GM23248 (cell line): ENCODE data around the gene KCNE4. TPM values are rescaled to one million over a fixed set of nuclear protein-coding genes. Genes with fewer than 3 reads are reported as not detected.

Source experiments
- DNase-seq: peaks from one replicate; pipeline ENCODE4 v3.0.0-alpha.2; 2015
- H2AFZ ChIP-seq: fragments of 200-600 bp; sonication (generic); 2 replicates; pipeline ENCODE4 v1.6.1; 2016; ENCODE audit warnings: antibody characterized with exemption
- H3F3A ChIP-seq: fragments of 200-600 bp; sonication (generic); 2 replicates; pipeline ENCODE4 v1.6.1; 2016; ENCODE audit warnings: mild to moderate bottlenecking, antibody characterized with exemption, mixed run types; ENCODE audit not compliant: insufficient read depth
- H3K27ac ChIP-seq: fragments of 200-600 bp; sonication (generic); 2 replicates; pipeline ENCODE4 v1.5.1; 2016; ENCODE audit warnings: mild to moderate bottlenecking
- H3K27me3 ChIP-seq: fragments of 200-600 bp; sonication (generic); replicated peaks from 2 replicates; pipeline ENCODE4 v1.6.1; 2016; ENCODE audit warnings: mild to moderate bottlenecking; ENCODE audit not compliant: insufficient read depth
- H3K36me3 ChIP-seq: fragments of 200-600 bp; sonication (generic); 2 replicates; pipeline ENCODE4 v1.6.1; 2016; ENCODE audit warnings: low read depth, mild to moderate bottlenecking
- H3K4me1 ChIP-seq: fragments of 200-600 bp; sonication (generic); 2 replicates; pipeline ENCODE4 v1.6.1; 2016; ENCODE audit warnings: mild to moderate bottlenecking; ENCODE audit not compliant: insufficient read depth
- H3K4me2 ChIP-seq: fragments of 200-600 bp; sonication (generic); one replicate; pipeline ENCODE4 v1.6.1; 2016; ENCODE audit warnings: mild to moderate bottlenecking; ENCODE audit not compliant: unreplicated experiment
- H3K4me3 ChIP-seq: fragments of 200-600 bp; sonication (generic); 2 replicates; pipeline ENCODE4 v1.5.1; 2016; ENCODE audit warnings: mild to moderate bottlenecking
- H3K79me2 ChIP-seq: fragments of 200-600 bp; sonication (generic); 2 replicates; pipeline ENCODE4 v1.6.1; 2016; ENCODE audit warnings: mild to moderate bottlenecking; ENCODE audit not compliant: insufficient read depth
- H3K9ac ChIP-seq: fragments of 200-600 bp; sonication (generic); 2 replicates; pipeline ENCODE4 v1.6.1; 2016; ENCODE audit warnings: mild to moderate bottlenecking
- H3K9me2 ChIP-seq: fragments of 200-600 bp; sonication (generic); 2 replicates; pipeline ENCODE4 v1.6.1; 2016; ENCODE audit warnings: mixed run types, mild to moderate bottlenecking, moderate library complexity; ENCODE audit not compliant: insufficient read depth
- H3K9me3 ChIP-seq: fragments of 200-600 bp; sonication (generic); one replicate; pipeline ENCODE4 v1.6.1; 2017; ENCODE audit warnings: low read depth
- H4K20me1 ChIP-seq: fragments of 200-600 bp; sonication (generic); 2 replicates; pipeline ENCODE4 v1.6.0; 2016; ENCODE audit not compliant: insufficient read depth
- EZH2 ChIP-seq: fragments of 200-600 bp; sonication (generic); IDR thresholded peaks from 2 replicates; pipeline ENCODE4 v1.6.1; 2018; ENCODE audit warnings: antibody characterized with exemption, mild to moderate bottlenecking; ENCODE audit not compliant: insufficient read depth, poor library complexity, severe bottlenecking
- EZH2phosphoT487 ChIP-seq: fragments of 200-600 bp; sonication (generic); IDR thresholded peaks from 2 replicates; pipeline ENCODE4 v1.6.1; 2018; ENCODE audit warnings: antibody characterized with exemption, moderate library complexity, mild to moderate bottlenecking, low read depth; ENCODE audit not compliant: insufficient read depth
- WGBS, 2 experiments: methylation state at CpG; one replicate each; pipeline ENCODE4 v1.1.6; 2015 to 2017; ENCODE audit warnings: low lambda C conversion rate in 2 of 2, low coverage in 1 of 2; ENCODE audit errors: missing lambda C conversion rate in 2 of 2; 5-methylcytosine and 5-hydroxymethylcytosine counted together
- in situ Hi-C: fragments of 300-500 bp; cut with MboI; formaldehyde crosslinking; loops from 2 replicates; pipeline ENCODE4 v1.15.0; 2020
- polyA plus RNA-seq: library from polyadenylated mRNA; unstranded; fragments of >200 nt; fragmentation: Nextera tagmentation; extraction: Ambion mirVana; gene quantifications from 2 replicates; pipeline ENCODE4 v1.2.1, GENCODE V29; 2016
- total RNA-seq: library from RNA; depleted of rRNA; stranded (reverse); fragments of >200 nt; shearing (Covaris generic); gene quantifications from 2 replicates; pipeline ENCODE4 v1.2.3, GENCODE V29; 2014; rRNA removed

Gene KCNE4
- total RNA-seq = 3.8 and 5.9 TPM in 2 replicates
- 3.1 and 3.3 TPM in 2 replicates for polyA plus RNA-seq

GRCh38 chr2:223051693-223052289 lies at the start of gene KCNE4:
Gene KCNE4 (plus strand): TSS chr2:223052190. CDS start chr2:223052831, 641 bp downstream.
- 1% methylated on average over 19 of the region's 19 CpGs for WGBS, 2 experiments
- peak within 1 kb of the TSS; percentile 79 for H3K9ac ChIP-seq
- DNase-seq = peak; percentile 75

DNA sequence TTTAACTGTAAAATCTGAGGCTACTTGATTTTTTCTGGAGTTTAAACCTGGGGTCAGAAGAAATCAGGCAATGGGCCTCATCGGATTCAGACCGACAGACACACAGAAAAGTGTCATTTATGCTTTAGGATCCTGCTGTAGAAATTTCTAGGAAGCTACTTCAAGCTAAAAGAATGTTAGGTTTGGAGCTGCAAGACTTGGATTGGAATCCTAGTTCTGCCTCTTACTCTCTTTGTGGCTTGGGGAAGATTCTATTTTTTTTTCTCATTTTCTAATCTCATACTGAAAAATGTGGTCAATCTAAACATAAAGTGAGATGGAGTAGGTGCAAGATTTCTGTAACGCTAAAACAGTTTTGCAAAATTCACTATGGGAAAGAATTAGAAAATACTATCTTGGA lies 48.8 kb upstream of the KCNE4 start:
- H3K27ac ChIP-seq = no peak overlapping the region
- H3K36me3 ChIP-seq = no peaks in the 10 kb centered on the region
- H3K9me2 ChIP-seq = no peaks in the 10 kb centered on the region
- H3K4me3 ChIP-seq = no peak overlapping the region
- no peak overlapping the region for H2AFZ ChIP-seq
- H3K4me2 ChIP-seq = no peak overlapping the region
- H3K9ac ChIP-seq = no peak overlapping the region
- H3F3A ChIP-seq = peaks cover 11% of the 10 kb centered on the region
- H3K79me2 ChIP-seq = no peaks in the 10 kb centered on the region
- DNase-seq = no peak
- no peaks in the 10 kb centered on the region for H3K27me3 ChIP-seq
- in situ Hi-C loops = no loop called here
- no peaks in the 10 kb centered on the region for H4K20me1 ChIP-seq
- H3K4me1 ChIP-seq = peaks cover 12% of the 10 kb centered on the region
- H3K9me3 ChIP-seq = no peaks in the 10 kb centered on the region
- TF ChIP-seq EZH2 = no peak
- WGBS, 2 experiments = 95 to 97% methylated on average over 3 of the region's 3 CpGs

More at GRCh38 chr2:223051693-223052289, at the start of gene KCNE4:
- H3K9me2 ChIP-seq = no peaks in the 10 kb centered on the region
- H2AFZ ChIP-seq = peak within 1 kb of the TSS; percentile 86
- H3K27ac ChIP-seq = peak within 1 kb of the TSS; percentile 9
- no peaks in the 10 kb centered on the region for H3K9me3 ChIP-seq
- TF ChIP-seq EZH2phosphoT487 (no peak), EZH2 (no peak)
- H3F3A ChIP-seq = peaks cover 29% of the 10 kb centered on the region
- peak within 1 kb of the TSS; percentile 86 for H3K4me2 ChIP-seq
- H3K36me3 ChIP-seq = no peaks in the 10 kb centered on the region
- in situ Hi-C loops = no loop called here
- no peaks in the 10 kb centered on the region for H3K79me2 ChIP-seq
- H3K4me3 ChIP-seq = peak within 1 kb of the TSS; percentile 82
- H4K20me1 ChIP-seq = no peaks in the 10 kb centered on the region
- no peaks in the 10 kb centered on the region for H3K27me3 ChIP-seq
- peaks cover 46% of the 10 kb centered on the region for H3K4me1 ChIP-seq

DNA sequence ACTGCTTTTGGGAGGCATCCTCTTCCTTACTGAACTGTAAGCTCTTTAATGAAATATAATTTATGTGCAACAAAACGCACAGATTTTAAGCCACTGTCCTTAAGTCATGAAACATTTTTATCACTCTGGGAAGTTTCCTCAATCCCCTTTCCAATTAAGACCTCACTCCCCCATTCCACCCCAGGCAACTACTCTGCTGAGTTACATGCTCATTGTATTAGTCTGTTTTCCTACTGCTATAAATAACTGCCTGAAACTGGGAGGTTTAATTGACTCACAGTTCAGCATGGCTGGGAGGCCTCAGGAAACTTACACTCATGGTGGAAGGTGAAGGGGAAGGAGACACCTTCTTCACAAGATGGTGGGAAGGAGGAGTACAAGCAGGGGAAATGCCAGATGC lies 46.5 kb upstream of the KCNE4 start:
- DNase-seq = peak; percentile 18

DNA sequence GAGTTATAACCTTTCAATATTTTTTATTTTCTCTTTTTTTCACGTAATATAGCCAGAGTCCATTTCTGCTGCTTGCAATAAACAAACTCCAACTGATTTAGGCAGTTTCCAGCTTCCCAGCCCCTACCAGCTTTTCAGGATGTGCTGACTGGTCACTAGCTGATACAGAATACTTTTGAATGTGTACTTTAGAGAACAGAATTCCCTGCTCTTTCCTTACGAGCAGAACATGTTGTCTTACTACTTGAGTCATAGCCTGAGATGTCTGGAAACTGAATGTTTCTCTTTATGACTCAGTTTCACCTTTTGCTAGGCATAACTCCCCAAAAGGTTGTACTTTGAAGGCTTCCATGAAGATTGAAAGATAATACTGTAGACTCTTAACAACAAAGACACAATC lies 44.5 kb upstream of the KCNE4 start:
- Histone ChIP-seq H4K20me1 (no peaks in the 10 kb centered on the region), H3K9me2 (no peaks in the 10 kb centered on the region), H2AFZ (peak overlapping the region; percentile 46), H3K36me3 (no peaks in the 10 kb centered on the region), H3K4me1 (peaks cover 27% of the 10 kb centered on the region), H3K4me2 (peak overlapping the region; percentile 17), H3K27me3 (no peaks in the 10 kb centered on the region), H3F3A (peaks cover 29% of the 10 kb centered on the region), H3K9ac (no peak overlapping the region), H3K27ac (peak overlapping the region; percentile 16; the same call in 1 of the 2 replicates), H3K4me3 (no peak overlapping the region), H3K9me3 (no peaks in the 10 kb centered on the region), H3K79me2 (no peaks in the 10 kb centered on the region)
- DNase-seq = peak; percentile 52
- 44 to 51% methylated on average over 2 of the region's 2 CpGs for WGBS, 2 experiments
- TF ChIP-seq EZH2 (no peak), EZH2phosphoT487 (no peak)
- in situ Hi-C loops = no loop called here

More for the DNA sequence above, 46.5 kb upstream of the KCNE4 start:
- Histone ChIP-seq H2AFZ (no peak overlapping the region), H3K79me2 (no peaks in the 10 kb centered on the region), H3K4me3 (no peak overlapping the region), H3K27me3 (no peaks in the 10 kb centered on the region), H3K4me2 (no peak overlapping the region), H3F3A (peaks cover 28% of the 10 kb centered on the region), H3K27ac (no peak overlapping the region), H4K20me1 (no peaks in the 10 kb centered on the region), H3K36me3 (no peaks in the 10 kb centered on the region), H3K9me3 (no peaks in the 10 kb centered on the region), H3K9ac (no peak overlapping the region), H3K4me1 (peaks cover 18% of the 10 kb centered on the region), H3K9me2 (no peaks in the 10 kb centered on the region)
- 35 to 69% methylated on average over 1 of the region's 1 CpG for WGBS, 2 experiments
- in situ Hi-C loops = no loop called here
- no peak for TF ChIP-seq EZH2
- TF ChIP-seq EZH2phosphoT487 = no peak
